SK-N-SH (cell line): ENCODE data around the gene TDRD10. TPM values are rescaled to one million over a fixed set of nuclear protein-coding genes. Genes with fewer than 3 reads are reported as not detected.

Experiments used
- CTCF ChIA-PET: fragments of 300-600, 350-600 bp; formaldehyde crosslinking; extraction: SDS; loops from one replicate; lab custom pipeline; 2021; lab: Yijun Ruan, JAX
- POLR2A ChIA-PET: fragments of 350-600 bp; sonication (Branson Sonifier 250); formaldehyde crosslinking; extraction: SDS; loops from one replicate; lab custom pipeline; 2020; ENCODE audit warnings: antibody characterized with exemption, inconsistent platforms; lab: Yijun Ruan, JAX
- DNase-seq: peaks from one replicate; pipeline ENCODE4 v3.0.0; 2012
- H2AFZ ChIP-seq: fragments of 200-600 bp; sonication (generic); 2 replicates; pipeline ENCODE4 v1.8.1; 2016; ENCODE audit warnings: antibody characterized with exemption, mild to moderate bottlenecking, low read depth
- H3F3A ChIP-seq: fragments of 200-600 bp; sonication (generic); replicated peaks from 2 replicates; pipeline ENCODE3; 2016; ENCODE audit warnings: antibody characterized with exemption, mild to moderate bottlenecking; ENCODE audit not compliant: insufficient read depth
- H3K27ac ChIP-seq, 2 experiments: fragments of 200-500 bp in 1 of 2; fragments of 200-600 bp in 1 of 2; sonication (Bioruptor generic) in 1 of 2; sonication (generic), shearing (Covaris generic) in 1 of 2; 2 replicates each; pipeline versions ENCODE4 v1.5.1 to v1.6.1; 2014 to 2016; ENCODE audit warnings: low read depth in 2 of 2, inconsistent platforms in 1 of 2, low read length in 1 of 2, mild to moderate bottlenecking in 1 of 2, mixed read lengths in 1 of 2
- H3K27me3 ChIP-seq: fragments of 200-600 bp; sonication (generic), shearing (Covaris generic); 2 replicates; pipeline ENCODE4 v1.6.1; 2016; ENCODE audit warnings: mixed run types; ENCODE audit not compliant: insufficient read depth
- H3K36me3 ChIP-seq, 2 experiments: fragments of 200-500 bp in 1 of 2; fragments of 200-600 bp in 1 of 2; sonication (Bioruptor generic) in 1 of 2; sonication (generic) in 1 of 2; replicated peaks in 1 of 2; 2 replicates each; pipeline versions ENCODE3 to v1.5.1; 2014 to 2016; ENCODE audit warnings: low read length in 1 of 2, mild to moderate bottlenecking in 1 of 2; ENCODE audit not compliant: insufficient read depth in 2 of 2, control insufficient read depth in 1 of 2
- H3K4me1 ChIP-seq, 2 experiments: fragments of 200-500 bp in 1 of 2; fragments of 200-600 bp in 1 of 2; sonication (Bioruptor generic) in 1 of 2; sonication (generic), shearing (Covaris generic) in 1 of 2; 2 replicates each; pipeline versions ENCODE4 v1.5.1 to v1.6.1; 2014 to 2016; ENCODE audit warnings: low read depth in 1 of 2, low read length in 1 of 2, mixed run types in 1 of 2; ENCODE audit not compliant: insufficient read depth in 2 of 2, control insufficient read depth in 1 of 2
- H3K4me2 ChIP-seq: fragments of 200-600 bp; sonication (generic), shearing (Covaris generic); 2 replicates; pipeline ENCODE4 v1.6.1; 2017; ENCODE audit warnings: mixed run types
- H3K4me3 ChIP-seq, 2 experiments: fragments of 200-500 bp in 1 of 2; fragments of 200-600 bp in 1 of 2; sonication (Bioruptor generic) in 1 of 2; sonication (generic), shearing (Covaris generic) in 1 of 2; 2 replicates each; pipeline versions ENCODE4 v1.5.1 to v1.8.1; 2014 to 2016; ENCODE audit warnings: low read depth in 2 of 2, inconsistent platforms in 1 of 2, low read length in 1 of 2, mild to moderate bottlenecking in 1 of 2, mixed read lengths in 1 of 2, moderate library complexity in 1 of 2
- H3K79me2 ChIP-seq: fragments of 200-600 bp; sonication (generic); 2 replicates; pipeline ENCODE4 v1.8.1; 2017; ENCODE audit warnings: mild to moderate bottlenecking; ENCODE audit not compliant: insufficient read depth
- H3K9ac ChIP-seq: fragments of 200-600 bp; sonication (generic); 2 replicates; pipeline ENCODE4 v1.6.1; 2017; ENCODE audit warnings: mixed run types
- H3K9me2 ChIP-seq: fragments of 200-600 bp; sonication (generic); 2 replicates; pipeline ENCODE4 v1.6.1; 2017; ENCODE audit warnings: mixed run types
- H3K9me3 ChIP-seq: fragments of 200-600 bp; sonication (generic); 2 replicates; pipeline ENCODE4 v1.6.1; 2017; ENCODE audit warnings: mixed run types, mild to moderate bottlenecking, moderate library complexity
- H4K20me1 ChIP-seq: fragments of 200-600 bp; sonication (generic); 2 replicates; pipeline ENCODE4 v1.6.1; 2017; ENCODE audit warnings: mild to moderate bottlenecking, mixed run types; ENCODE audit not compliant: insufficient read depth
- CTCF ChIP-seq: fragments of 200-600 bp; sonication (generic); IDR thresholded peaks from 2 replicates; pipeline ENCODE4 v1.6.1; 2017; ENCODE audit warnings: antibody characterized with exemption, mild to moderate bottlenecking, moderate library complexity
- ELF1 ChIP-seq: IDR thresholded peaks from 2 replicates; pipeline ENCODE4 v1.4.0; 2012
- EP300 ChIP-seq, 2 experiments: IDR thresholded peaks; 2 replicates each; pipeline versions ENCODE4 v1.4.0 to v1.6.1; 2012; ENCODE audit warnings: borderline replicate concordance in 1 of 2, low read depth in 1 of 2, low read length in 1 of 2
- FOSL2 ChIP-seq: IDR thresholded peaks from 2 replicates; pipeline ENCODE4 v1.4.0; 2012; ENCODE audit warnings: low read depth, mild to moderate bottlenecking, moderate library complexity, borderline replicate concordance
- FOXJ3 ChIP-seq: sonication (generic); formaldehyde crosslinking; IDR thresholded peaks from 2 replicates; pipeline ENCODE4 v1.5.1; 2020; ENCODE audit warnings: mild to moderate bottlenecking, missing genetic modification reagents
- FOXM1 ChIP-seq: IDR thresholded peaks from 2 replicates; pipeline ENCODE4 v1.4.0; 2012; ENCODE audit warnings: low read depth, mild to moderate bottlenecking
- GABPA ChIP-seq: IDR thresholded peaks from 2 replicates; pipeline ENCODE4 v1.4.0; 2012; ENCODE audit warnings: low read depth, mild to moderate bottlenecking
- MAX ChIP-seq: IDR thresholded peaks from 2 replicates; pipeline ENCODE4 v1.4.0; 2012; ENCODE audit warnings: low read depth
- MEF2A ChIP-seq: IDR thresholded peaks from 2 replicates; pipeline ENCODE4 v1.4.0; 2012; ENCODE audit warnings: low read depth, borderline replicate concordance
- MXI1 ChIP-seq: IDR thresholded peaks from 2 replicates; pipeline ENCODE4 v1.6.1; 2012; ENCODE audit warnings: mild to moderate bottlenecking, low read depth, low read length, improper control_type of control experiment
- NRF1 ChIP-seq: IDR thresholded peaks from 2 replicates; pipeline ENCODE4 v1.6.1; 2012; ENCODE audit warnings: low read depth, mild to moderate bottlenecking, low read length
- PBX3 ChIP-seq: IDR thresholded peaks from 2 replicates; pipeline ENCODE4; 2012
- RAD21 ChIP-seq: IDR thresholded peaks from 2 replicates; pipeline ENCODE4 v1.6.1; 2012; ENCODE audit warnings: mild to moderate bottlenecking, low read length
- RCOR1 ChIP-seq: fragments of 150-350 bp; IDR thresholded peaks from 2 replicates; pipeline ENCODE4 v1.6.1; 2017; ENCODE audit warnings: antibody characterized with exemption, low read length
- RFX5 ChIP-seq: IDR thresholded peaks from 2 replicates; pipeline ENCODE4 v1.6.1; 2012; ENCODE audit warnings: mild to moderate bottlenecking, improper control_type of control experiment, low read length
- SIN3A ChIP-seq: IDR thresholded peaks from 2 replicates; pipeline ENCODE4 v1.6.1; 2012; ENCODE audit warnings: low read depth, mild to moderate bottlenecking, low read length, moderate library complexity, borderline replicate concordance
- TEAD4 ChIP-seq: IDR thresholded peaks from 2 replicates; pipeline ENCODE4 v1.4.0; 2012; ENCODE audit warnings: mild to moderate bottlenecking, borderline replicate concordance; ENCODE audit not compliant: insufficient read depth
- USF1 ChIP-seq: IDR thresholded peaks from 2 replicates; pipeline ENCODE4 v1.4.0; 2012; ENCODE audit warnings: low read depth, borderline replicate concordance
- USF2 ChIP-seq: fragments of 150-350 bp; IDR thresholded peaks from 2 replicates; pipeline ENCODE4 v1.6.1; 2017; ENCODE audit warnings: antibody characterized with exemption, low read length, low read depth, borderline replicate concordance
- YY1 ChIP-seq: IDR thresholded peaks from 2 replicates; pipeline ENCODE4 v1.4.0; 2012; ENCODE audit warnings: low read depth, mild to moderate bottlenecking
- ZBTB33 ChIP-seq: IDR thresholded peaks from 2 replicates; pipeline ENCODE4 v1.4.0; 2012; ENCODE audit warnings: low read depth, borderline replicate concordance
- WGBS: methylation state at CpG from one replicate; pipeline ENCODE4 v1.1.6; 2017; ENCODE audit warnings: low lambda C conversion rate; 5-methylcytosine and 5-hydroxymethylcytosine counted together
- polyA plus RNA-seq, 3 experiments: library from polyadenylated mRNA; depleted of rRNA; stranded (reverse); fragments of >200 nt; gene quantifications; 2 replicates each; pipeline ENCODE4 v1.2.3, GENCODE V29; 2012

TDRD10 gene
- polyA plus RNA-seq, 1 of the 3 experiments (the other 2 are of a cell fraction) = not detected

GRCh38 chr1:154459080-154459479 is 42.9 kb upstream of the TDRD10 start (continued):
- TF ChIP-seq CTCF = no peak
- TF ChIP-seq MEF2A = no peak
- TF ChIP-seq YY1 = no peak
- TF ChIP-seq PBX3 = no peak
- no peak for TF ChIP-seq TEAD4
- no peak for TF ChIP-seq GABPA
- no peak for TF ChIP-seq NRF1
- TF ChIP-seq SIN3A = no peak

GRCh38 chr1:154460695-154461260 is 41.2 kb upstream of the TDRD10 start:
- H3K27ac ChIP-seq = no peak overlapping the region
- no peaks in the 10 kb centered on the region for H4K20me1 ChIP-seq
- no peaks in the 10 kb centered on the region for H3K79me2 ChIP-seq
- 76% methylated on average over 15 of the region's 15 CpGs for WGBS
- no peak overlapping the region for H3K9ac ChIP-seq
- H3K4me1 ChIP-seq = peaks cover 7% of the 10 kb centered on the region in 2 experiments; a peak in 2 of 4 replicates
- no peak for DNase-seq
- ChIA-PET CTCF (interaction anchor here (1.0 to 6.2 kb wide), 2 partner anchors 19 to 20 kb away, joined by 3 to 36 read pairs; no protein-coding TSS in a partner anchor), POLR2A (no interaction called here)
- no peak overlapping the region for H3K4me3 ChIP-seq
- no peak overlapping the region for H2AFZ ChIP-seq
- H3K9me2 ChIP-seq = no peaks in the 10 kb centered on the region
- peaks cover 19% of the 10 kb centered on the region for H3F3A ChIP-seq
- H3K36me3 ChIP-seq = no peaks in the 10 kb centered on the region
- no peak overlapping the region for H3K4me2 ChIP-seq
- no peaks in the 10 kb centered on the region for H3K9me3 ChIP-seq
- no peaks in the 10 kb centered on the region for H3K27me3 ChIP-seq
- TF ChIP-seq FOXJ3 (CRISPR knock-in tag) (no peak), NRF1 (no peak), ELF1 (no peak), USF1 (no peak), PBX3 (no peak), MAX (no peak), YY1 (no peak), MXI1 (no peak), FOXM1 (no peak), FOSL2 (no peak), USF2 (no peak), RAD21 (no peak), ZBTB33 (no peak), RFX5 (no peak), RCOR1 (no peak), EP300 (IDR thresholded peaks at IDR 0.05; ENCODE audit: borderline replicate concordance in 1 of 2, low read depth in 1 of 2, low read length in 1 of 2) (no peak)
